Fibroblast of lung (primary cell): ENCODE measurements around the gene LAMB2. TPM values are rescaled to one million over a fixed set of nuclear protein-coding genes. Genes with fewer than 3 reads are reported as not detected.

ENCODE experiments used
- DNase-seq, 2 donors: peaks; one replicate each; pipeline versions ENCODE4 v3.0.0 to v3.0.0-alpha.2; 2010; ENCODE audit warnings: low read depth in 2 of 2
- H2AFZ ChIP-seq: 2 replicates; pipeline ENCODE4 v1.5.1; 2012; ENCODE audit warnings: low read length, control low read depth, inconsistent platforms
- H3K27ac ChIP-seq: 2 replicates; pipeline ENCODE4 v1.5.1; 2011; ENCODE audit warnings: low read length, control low read depth; ENCODE audit not compliant: insufficient read depth
- H3K27me3 ChIP-seq: 2 replicates; pipeline ENCODE4 v1.5.1; 2011; ENCODE audit warnings: mild to moderate bottlenecking, low read length; ENCODE audit not compliant: control insufficient read depth, insufficient read depth
- H3K36me3 ChIP-seq: 2 replicates; pipeline ENCODE4 v1.5.1; 2011; ENCODE audit warnings: low read length; ENCODE audit not compliant: control insufficient read depth, insufficient read depth
- H3K4me1 ChIP-seq: 2 replicates; pipeline ENCODE4 v1.5.1; 2011; ENCODE audit warnings: low read length; ENCODE audit not compliant: control insufficient read depth, insufficient read depth; ENCODE audit errors: extremely low read depth
- H3K4me2 ChIP-seq: 2 replicates; pipeline ENCODE4 v1.5.1; 2011; ENCODE audit warnings: low read length, control low read depth; ENCODE audit not compliant: insufficient read depth; ENCODE audit errors: extremely low read depth
- H3K4me3 ChIP-seq, 4 experiments: fragments of 200-600 bp in 1 of 4; sonication (generic) in 1 of 4; replicated peaks in 1 of 4; 2 replicates each; pipeline ENCODE4 v1.5.1; 2011 to 2016; ENCODE audit warnings: low read length in 4 of 4, low read depth in 3 of 4, mild to moderate bottlenecking in 3 of 4, control low read depth in 2 of 4, inconsistent platforms in 1 of 4, mixed read lengths in 1 of 4; ENCODE audit not compliant: insufficient read depth in 1 of 4; ENCODE audit errors: control extremely low read depth in 1 of 4
- H3K79me2 ChIP-seq: 2 replicates; pipeline ENCODE4 v1.5.1; 2012; ENCODE audit warnings: mild to moderate bottlenecking, low read length, inconsistent platforms; ENCODE audit not compliant: control insufficient read depth, insufficient read depth
- H3K9ac ChIP-seq: 2 replicates; pipeline ENCODE4 v1.5.1; 2011; ENCODE audit warnings: mild to moderate bottlenecking, low read length, control low read depth; ENCODE audit not compliant: insufficient read depth
- H3K9me3 ChIP-seq: 2 replicates; pipeline ENCODE4 v1.5.1; 2012; ENCODE audit warnings: low read depth, low read length; ENCODE audit not compliant: control insufficient read depth, insufficient read depth
- H4K20me1 ChIP-seq: 2 replicates; pipeline ENCODE4 v1.5.1; 2011; ENCODE audit warnings: low read length; ENCODE audit not compliant: control insufficient read depth, insufficient read depth; ENCODE audit errors: extremely low read depth
- EZH2 ChIP-seq: IDR thresholded peaks from 2 replicates; pipeline ENCODE4 v1.5.1; 2012; ENCODE audit warnings: low read length, control low read depth, mild to moderate bottlenecking; ENCODE audit errors: missing control alignments
- polyA minus RNA-seq: library from RNA; depleted of rRNA, polyadenylated mRNA; stranded (reverse); fragments of >200 nt; gene quantifications from 2 replicates; pipeline ENCODE4 v1.2.3, GENCODE V29; 2011; ENCODE audit warnings: low replicate concordance
- polyA plus RNA-seq, 2 donors: library from polyadenylated mRNA; depleted of rRNA in 1 of 2; stranded (reverse) in 1 of 2; unstranded in 1 of 2; fragments of >200 nt; gene quantifications; 2 replicates each; pipeline ENCODE4 v1.2.1, GENCODE V29; 2011 to 2012; ENCODE audit warnings: missing spikeins in 1 of 2
- total RNA-seq: library from RNA; depleted of rRNA; stranded (reverse); fragments of >200 nt; gene quantifications from 2 replicates; pipeline ENCODE4 v1.2.1, GENCODE V29; 2014
- TF ChIP-seq, protein P1 (sequence below), 2 donors: IDR thresholded peaks in 1 of 2; conservative IDR thresholded peaks in 1 of 2; 1 replicate in 1 of 2; 2 replicates in 1 of 2; pipeline ENCODE4 v1.5.1; 2011 to 2012; ENCODE audit warnings: low read length in 2 of 2, control low read depth in 1 of 2, inconsistent platforms in 1 of 2, low read depth in 1 of 2, mild to moderate bottlenecking in 1 of 2

LAMB2 gene
- total RNA-seq = 747 and 1,026 TPM in 2 replicates
- 285 and 375 TPM in 2 replicates for polyA plus RNA-seq
- 336 and 501 TPM in 2 replicates for polyA plus RNA-seq (2012)
- 2,522 and 3,887 TPM in 2 replicates for polyA minus RNA-seq

DNA sequence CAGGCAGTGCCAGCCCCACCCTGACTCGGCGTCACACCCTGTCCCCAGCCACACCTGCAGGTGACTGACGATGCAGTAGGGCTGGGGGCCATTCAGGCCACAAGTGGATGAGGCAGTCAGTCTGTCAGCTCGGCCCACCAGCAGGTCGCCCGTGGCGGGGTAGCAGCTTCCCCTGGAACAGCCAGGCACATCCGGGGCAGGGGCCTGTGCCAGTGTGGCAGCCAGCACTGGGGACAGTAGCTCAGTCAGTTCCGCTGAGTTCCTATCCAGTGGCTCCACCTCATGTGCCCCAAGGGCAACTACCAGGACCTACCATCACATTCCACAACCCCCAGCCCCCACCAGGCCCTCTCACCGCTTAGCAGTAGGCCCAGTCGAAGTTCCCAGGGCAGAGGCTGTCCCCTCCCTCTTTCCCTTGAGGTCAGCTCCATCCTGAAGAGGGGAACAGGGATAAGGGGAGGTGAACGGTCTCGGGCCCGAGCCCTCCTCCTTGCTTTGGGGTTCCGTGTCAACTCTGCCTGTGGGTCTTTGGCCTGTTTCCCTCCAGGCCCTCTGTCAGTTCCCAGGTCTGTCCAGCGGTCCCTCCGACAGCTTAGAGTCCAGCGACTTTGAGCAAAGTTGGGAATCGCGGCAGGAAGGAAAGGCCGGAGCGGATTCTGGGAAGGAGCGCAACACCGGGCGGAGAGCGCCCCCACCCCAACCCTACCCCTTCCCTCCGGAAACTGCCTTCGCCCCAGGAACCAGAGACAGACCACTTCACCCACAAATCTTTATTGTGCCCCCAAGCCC is at the start of gene LAMB2:
Gene LAMB2 (minus strand): TSS at position 614 of the 789 bp plus-strand sequence. CDS start 183 bp downstream, at position 431.
- Histone ChIP-seq H3K4me1 (peaks cover 3% of the 10 kb centered on the region), H3K79me2 (peaks cover 34% of the 10 kb centered on the region), H3K9ac (peak within 1 kb of the TSS; percentile 61), H4K20me1 (no peaks in the 10 kb centered on the region), H3K27ac (peak within 1 kb of the TSS; percentile 78), H3K9me3 (no peaks in the 10 kb centered on the region), H3K27me3 (no peaks in the 10 kb centered on the region), H3K4me3 (peak within 1 kb of the TSS; percentile 78 to 96 (median 90)), H3K36me3 (peaks cover 29% of the 10 kb centered on the region), H2AFZ (peak within 1 kb of the TSS; percentile 97), H3K4me2 (peak within 1 kb of the TSS; percentile 82)
- TF ChIP-seq, protein P1, sequence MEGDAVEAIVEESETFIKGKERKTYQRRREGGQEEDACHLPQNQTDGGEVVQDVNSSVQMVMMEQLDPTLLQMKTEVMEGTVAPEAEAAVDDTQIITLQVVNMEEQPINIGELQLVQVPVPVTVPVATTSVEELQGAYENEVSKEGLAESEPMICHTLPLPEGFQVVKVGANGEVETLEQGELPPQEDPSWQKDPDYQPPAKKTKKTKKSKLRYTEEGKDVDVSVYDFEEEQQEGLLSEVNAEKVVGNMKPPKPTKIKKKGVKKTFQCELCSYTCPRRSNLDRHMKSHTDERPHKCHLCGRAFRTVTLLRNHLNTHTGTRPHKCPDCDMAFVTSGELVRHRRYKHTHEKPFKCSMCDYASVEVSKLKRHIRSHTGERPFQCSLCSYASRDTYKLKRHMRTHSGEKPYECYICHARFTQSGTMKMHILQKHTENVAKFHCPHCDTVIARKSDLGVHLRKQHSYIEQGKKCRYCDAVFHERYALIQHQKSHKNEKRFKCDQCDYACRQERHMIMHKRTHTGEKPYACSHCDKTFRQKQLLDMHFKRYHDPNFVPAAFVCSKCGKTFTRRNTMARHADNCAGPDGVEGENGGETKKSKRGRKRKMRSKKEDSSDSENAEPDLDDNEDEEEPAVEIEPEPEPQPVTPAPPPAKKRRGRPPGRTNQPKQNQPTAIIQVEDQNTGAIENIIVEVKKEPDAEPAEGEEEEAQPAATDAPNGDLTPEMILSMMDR (conservative IDR thresholded peaks at IDR 0.05 in 1 of 2, IDR thresholded peaks at IDR 0.05 in 1 of 2; ENCODE audit: low read depth in 1 of 2, low read length in 2 of 2) = peak in 1 of 2 donors; percentile 20
- TF ChIP-seq EZH2 = no peak
- peak; percentile 77 to 86 for DNase-seq

DNA sequence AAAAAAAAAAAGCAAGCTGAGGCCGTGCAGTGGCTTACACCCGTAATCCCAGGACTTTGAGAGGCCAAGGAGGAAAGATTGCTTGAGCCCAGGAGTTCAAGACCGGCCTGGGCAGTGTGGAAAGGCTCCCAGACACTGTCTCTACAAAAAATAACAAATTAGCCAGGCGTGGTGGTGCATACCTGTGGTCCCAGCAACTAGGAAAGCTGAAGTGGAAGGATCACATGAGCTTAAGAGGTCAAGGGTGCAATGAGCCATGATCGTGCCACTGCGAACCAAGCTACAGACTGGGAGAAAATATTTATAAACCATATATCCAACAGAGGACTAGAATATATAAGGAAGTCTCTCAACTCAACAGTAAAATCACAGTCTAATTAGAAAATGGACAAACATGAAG is 48.5 kb upstream of the LAMB2 start:
- DNase-seq = no peak
- Histone ChIP-seq H3K27me3 (no peaks in the 10 kb centered on the region), H3K79me2 (no peaks in the 10 kb centered on the region), H3K36me3 (peaks cover under 1% of the 10 kb centered on the region), H3K4me1 (no peaks in the 10 kb centered on the region), H3K27ac (no peak overlapping the region), H3K4me2 (no peak overlapping the region), H3K9ac (no peak overlapping the region), H3K9me3 (no peaks in the 10 kb centered on the region), H4K20me1 (no peaks in the 10 kb centered on the region), H2AFZ (no peak overlapping the region), H3K4me3 (no peak overlapping the region)
- TF ChIP-seq EZH2 = no peak
- TF ChIP-seq, protein P1 (conservative IDR thresholded peaks at IDR 0.05 in 1 of 2, IDR thresholded peaks at IDR 0.05 in 1 of 2; ENCODE audit: low read depth in 1 of 2, low read length in 2 of 2) = no peak

DNA sequence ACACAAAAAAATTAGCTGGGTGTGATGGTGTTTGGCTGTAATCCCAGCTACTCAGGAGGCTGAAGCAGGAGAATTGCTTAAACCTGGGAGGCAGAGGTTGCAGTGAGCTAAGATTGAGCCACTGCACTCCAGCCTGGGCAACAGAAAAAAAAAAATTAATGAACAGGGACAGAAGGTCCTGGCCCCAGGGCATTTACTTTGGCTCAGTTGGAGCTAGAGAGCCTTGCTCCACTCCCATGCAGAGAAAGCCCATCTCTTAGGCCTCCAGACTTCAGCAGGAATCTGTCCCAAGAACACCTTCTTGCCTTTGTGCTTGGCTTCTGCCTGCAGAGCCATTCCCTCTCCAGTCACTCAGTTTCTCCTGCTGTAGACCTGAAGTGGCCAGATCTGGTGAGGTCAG is 47.3 kb upstream of the LAMB2 start:
- Histone ChIP-seq H3K4me3 (no peak overlapping the region), H3K36me3 (peaks cover 8% of the 10 kb centered on the region), H3K9me3 (no peaks in the 10 kb centered on the region), H3K4me1 (no peaks in the 10 kb centered on the region), H4K20me1 (no peaks in the 10 kb centered on the region), H2AFZ (no peak overlapping the region), H3K27ac (no peak overlapping the region), H3K4me2 (no peak overlapping the region), H3K9ac (no peak overlapping the region), H3K79me2 (no peaks in the 10 kb centered on the region), H3K27me3 (no peaks in the 10 kb centered on the region)
- TF ChIP-seq, protein P1 (conservative IDR thresholded peaks at IDR 0.05 in 1 of 2, IDR thresholded peaks at IDR 0.05 in 1 of 2; ENCODE audit: low read depth in 1 of 2, low read length in 2 of 2) = no peak
- no peak for TF ChIP-seq EZH2
- DNase-seq = no peak
